ENCODE results near the gene SRSF4.

The SRSF4 gene

GRCh38 chr1:29197993-29198392 is 16.3 kb upstream of the SRSF4 start:
- Histone ChIP-seq H3K4me3 (replicated peaks; ENCODE audit: low read depth, low read length) (no peak overlapping the region), H3K27me3 (replicated peaks; ENCODE audit: control insufficient read depth, insufficient read depth, low read length) (no peaks in the 10 kb centered on the region), H3K36me3 (ENCODE audit: control insufficient read depth, insufficient read depth, low read length) (peaks cover 15% of the 10 kb centered on the region)
- no peak for TF ChIP-seq CTCF (IDR thresholded peaks at IDR 0.05; ENCODE audit: insufficient read depth, low read length, poor library complexity, severe bottlenecking)
- DNase-seq (ENCODE audit: extremely low read depth, insufficient read length) = no peak

DNA sequence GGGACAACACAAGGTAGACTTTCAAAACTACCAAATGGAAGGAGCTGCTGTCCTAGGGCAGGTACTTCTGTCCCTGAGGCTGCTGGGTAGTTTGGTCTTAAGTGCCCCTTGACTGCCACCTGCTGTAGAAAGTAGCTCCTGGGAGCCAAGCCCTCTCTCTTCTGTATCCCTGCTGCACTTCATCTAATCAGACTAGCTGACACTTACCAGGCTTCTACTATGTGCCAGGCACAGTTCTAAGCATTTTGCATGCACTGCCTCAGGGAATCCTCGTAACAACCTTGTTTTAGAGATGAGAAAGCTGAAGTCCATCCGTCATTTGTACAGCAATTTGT is 15.9 kb upstream of the SRSF4 start:
- H3K27me3 ChIP-seq (replicated peaks; ENCODE audit: control insufficient read depth, insufficient read depth, low read length) = no peaks in the 10 kb centered on the region
- DNase-seq (ENCODE audit: extremely low read depth, insufficient read length) = no peak
- peaks cover 16% of the 10 kb centered on the region for H3K36me3 ChIP-seq (ENCODE audit: control insufficient read depth, insufficient read depth, low read length)
- H3K4me3 ChIP-seq (replicated peaks; ENCODE audit: low read depth, low read length) = no peak overlapping the region
- peak; percentile 49 for TF ChIP-seq CTCF (IDR thresholded peaks at IDR 0.05; ENCODE audit: insufficient read depth, low read length, poor library complexity, severe bottlenecking)

GRCh38 chr1:29196863-29197589 is 15.3 kb upstream of the SRSF4 start:
- TF ChIP-seq CTCF (IDR thresholded peaks at IDR 0.05; ENCODE audit: insufficient read depth, low read length, poor library complexity, severe bottlenecking) = no peak
- peaks cover 16% of the 10 kb centered on the region for H3K36me3 ChIP-seq (ENCODE audit: control insufficient read depth, insufficient read depth, low read length)
- H3K4me3 ChIP-seq (replicated peaks; ENCODE audit: low read depth, low read length) = no peak overlapping the region
- H3K27me3 ChIP-seq (replicated peaks; ENCODE audit: control insufficient read depth, insufficient read depth, low read length) = no peaks in the 10 kb centered on the region
- DNase-seq (ENCODE audit: extremely low read depth, insufficient read length) = no peak

DNA sequence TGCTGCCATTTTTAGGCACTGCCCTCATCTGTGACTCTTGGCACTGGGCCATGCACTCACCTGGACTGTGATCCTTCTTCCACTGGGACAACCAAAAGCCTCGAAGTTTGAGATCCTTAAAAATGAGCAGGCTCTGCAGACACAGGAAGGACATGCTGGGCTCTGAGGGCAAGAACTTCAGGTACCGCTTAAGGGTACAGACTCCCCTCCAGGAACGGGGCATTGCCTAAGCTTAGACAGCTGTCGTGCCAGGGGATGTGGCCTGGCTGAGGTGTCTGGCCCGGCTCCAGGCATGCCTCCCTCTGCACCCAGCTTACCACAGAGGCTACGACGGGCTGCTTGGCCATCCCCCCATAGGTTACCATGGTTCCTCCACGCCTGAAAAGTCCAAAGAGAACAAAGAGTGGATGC is 14.2 kb upstream of the SRSF4 start:
- Histone ChIP-seq H3K27me3 (replicated peaks; ENCODE audit: control insufficient read depth, insufficient read depth, low read length) (no peaks in the 10 kb centered on the region), H3K36me3 (ENCODE audit: control insufficient read depth, insufficient read depth, low read length) (peaks cover 13% of the 10 kb centered on the region), H3K4me3 (replicated peaks; ENCODE audit: low read depth, low read length) (no peak overlapping the region)
- TF ChIP-seq CTCF (IDR thresholded peaks at IDR 0.05; ENCODE audit: insufficient read depth, low read length, poor library complexity, severe bottlenecking) = no peak
- no peak for DNase-seq (ENCODE audit: extremely low read depth, insufficient read length)

DNA sequence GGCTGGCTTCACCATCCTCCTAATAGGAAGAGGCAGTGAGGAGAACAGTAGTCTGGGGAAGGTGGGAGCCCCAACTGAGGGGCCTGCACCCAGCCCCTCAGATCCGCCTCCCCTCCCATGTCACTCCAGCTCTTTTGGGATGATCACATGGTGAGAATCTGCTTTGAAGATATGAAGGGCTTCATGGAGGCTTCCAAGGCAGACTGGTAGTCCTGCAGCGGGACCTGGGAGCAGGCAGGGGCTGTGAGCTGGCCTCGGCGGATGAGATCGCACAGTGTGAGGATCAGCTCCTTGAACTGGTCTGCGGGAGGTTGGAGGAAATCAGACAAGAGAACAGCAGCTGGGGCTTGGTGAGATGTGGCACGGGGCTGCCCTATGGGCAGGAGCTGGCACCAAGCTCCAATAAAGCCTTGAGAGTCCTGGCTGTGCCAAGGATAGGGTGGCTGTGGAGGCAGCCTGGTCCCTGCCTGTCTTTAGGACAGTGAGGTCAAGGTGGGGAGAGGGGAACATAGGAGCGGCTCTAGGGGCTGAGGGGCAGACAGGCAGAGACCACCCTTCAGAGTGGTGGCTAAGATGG is 12.3 kb upstream of the SRSF4 start:
- Histone ChIP-seq H3K4me3 (replicated peaks; ENCODE audit: low read depth, low read length) (no peak overlapping the region), H3K27me3 (replicated peaks; ENCODE audit: control insufficient read depth, insufficient read depth, low read length) (no peaks in the 10 kb centered on the region), H3K36me3 (ENCODE audit: control insufficient read depth, insufficient read depth, low read length) (peaks cover 9% of the 10 kb centered on the region)
- TF ChIP-seq CTCF (IDR thresholded peaks at IDR 0.05; ENCODE audit: insufficient read depth, low read length, poor library complexity, severe bottlenecking) = no peak
- no peak for DNase-seq (ENCODE audit: extremely low read depth, insufficient read length)

Measured in GM06990 (cell line).